Gastroesophageal sphincter (tissue), 3 donors: Measurements from ENCODE around the gene TACR1.

ENCODE experiments used
- POLR2A ChIP-seq, 2 donors: fragments of 450-650 bp; IDR thresholded peaks; one replicate each; pipeline ENCODE4 v1.6.1; 2017; ENCODE audit warnings: antibody characterized with exemption in 2 of 2, mild to moderate bottlenecking in 2 of 2, moderate library complexity in 1 of 2
- POLR2AphosphoS5 ChIP-seq: sonication (generic); formaldehyde crosslinking; IDR thresholded peaks from one replicate; pipeline ENCODE4 v1.6.1; 2017; ENCODE audit warnings: antibody characterized with exemption
- TF ChIP-seq, protein P1 (sequence below), 4 experiments: fragments of 200-600 bp in 2 of 4; fragments of 450-650 bp in 2 of 4; sonication (generic) in 1 of 4; IDR thresholded peaks; one replicate each; pipeline ENCODE4 v1.5.1; 2017 to 2019; ENCODE audit warnings: antibody characterized with exemption in 4 of 4, mild to moderate bottlenecking in 2 of 4, moderate library complexity in 2 of 4

DNA sequence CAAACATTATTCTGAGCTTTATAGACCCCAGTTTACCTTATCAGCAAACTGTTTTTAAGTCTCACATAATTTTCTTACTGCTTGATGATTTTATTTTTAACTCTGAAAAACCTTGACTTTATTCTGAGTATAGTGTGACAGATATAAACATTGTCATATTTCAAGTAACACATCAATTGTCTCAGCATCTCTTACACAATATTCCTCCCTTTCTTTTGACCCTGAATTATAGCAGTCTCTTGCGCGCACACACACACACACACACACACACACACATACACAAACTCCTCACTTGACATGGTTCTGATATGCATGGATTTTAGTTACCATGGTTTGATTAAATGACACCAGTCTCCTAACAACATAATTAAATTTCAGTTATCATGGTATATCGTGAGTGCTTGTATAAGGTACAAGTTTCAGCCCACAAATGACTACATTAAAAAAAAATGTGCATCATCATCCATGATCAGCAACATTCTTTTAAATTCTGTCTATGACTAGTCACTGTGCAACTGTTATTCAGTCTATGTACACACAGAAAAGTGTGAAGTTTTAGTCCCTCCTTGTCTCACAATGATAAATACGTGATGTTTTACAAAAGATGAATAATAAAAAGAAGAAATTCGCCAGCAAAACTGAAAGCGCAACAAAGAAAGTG, 39.5 kb upstream of the TACR1 start:
- TF ChIP-seq, protein P1, sequence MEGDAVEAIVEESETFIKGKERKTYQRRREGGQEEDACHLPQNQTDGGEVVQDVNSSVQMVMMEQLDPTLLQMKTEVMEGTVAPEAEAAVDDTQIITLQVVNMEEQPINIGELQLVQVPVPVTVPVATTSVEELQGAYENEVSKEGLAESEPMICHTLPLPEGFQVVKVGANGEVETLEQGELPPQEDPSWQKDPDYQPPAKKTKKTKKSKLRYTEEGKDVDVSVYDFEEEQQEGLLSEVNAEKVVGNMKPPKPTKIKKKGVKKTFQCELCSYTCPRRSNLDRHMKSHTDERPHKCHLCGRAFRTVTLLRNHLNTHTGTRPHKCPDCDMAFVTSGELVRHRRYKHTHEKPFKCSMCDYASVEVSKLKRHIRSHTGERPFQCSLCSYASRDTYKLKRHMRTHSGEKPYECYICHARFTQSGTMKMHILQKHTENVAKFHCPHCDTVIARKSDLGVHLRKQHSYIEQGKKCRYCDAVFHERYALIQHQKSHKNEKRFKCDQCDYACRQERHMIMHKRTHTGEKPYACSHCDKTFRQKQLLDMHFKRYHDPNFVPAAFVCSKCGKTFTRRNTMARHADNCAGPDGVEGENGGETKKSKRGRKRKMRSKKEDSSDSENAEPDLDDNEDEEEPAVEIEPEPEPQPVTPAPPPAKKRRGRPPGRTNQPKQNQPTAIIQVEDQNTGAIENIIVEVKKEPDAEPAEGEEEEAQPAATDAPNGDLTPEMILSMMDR (IDR thresholded peaks at IDR 0.05) = no peak
- TF ChIP-seq POLR2A (IDR thresholded peaks at IDR 0.05) (no peak), POLR2AphosphoS5 (no peak)
